Fibroblast of lung (primary cell): ENCODE results near the gene EDDM13.

ENCODE experiments used
- EZH2 ChIP-seq: IDR thresholded peaks from 2 replicates; pipeline ENCODE4 v1.5.1; 2012; ENCODE audit warnings: low read length, control low read depth, mild to moderate bottlenecking; ENCODE audit errors: missing control alignments
- TF ChIP-seq, protein P1 (sequence below), 2 donors: IDR thresholded peaks in 1 of 2; conservative IDR thresholded peaks in 1 of 2; 1 replicate in 1 of 2; 2 replicates in 1 of 2; pipeline ENCODE4 v1.5.1; 2011 to 2012; ENCODE audit warnings: low read length in 2 of 2, control low read depth in 1 of 2, inconsistent platforms in 1 of 2, low read depth in 1 of 2, mild to moderate bottlenecking in 1 of 2

DNA sequence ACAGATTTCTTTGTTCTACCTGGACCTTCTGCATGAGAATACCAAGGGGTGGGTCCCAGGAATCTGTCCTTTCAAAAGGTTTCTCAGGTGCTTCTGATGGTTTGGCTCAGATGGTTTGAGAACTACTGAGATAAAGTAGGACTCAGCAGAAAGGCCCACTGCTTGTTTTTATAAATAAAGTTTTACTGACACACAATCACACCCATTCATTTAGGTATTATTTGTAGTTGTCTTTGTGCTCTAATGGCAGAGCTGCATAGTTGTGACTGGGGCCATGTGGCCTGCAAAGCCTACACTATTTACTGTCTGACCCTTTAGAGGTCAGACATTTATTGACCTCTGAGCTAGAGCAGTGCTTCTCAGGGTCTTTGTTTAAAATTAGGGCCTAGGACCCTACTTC lies 17.6 kb downstream of the EDDM13 start:
- TF ChIP-seq, protein P1, sequence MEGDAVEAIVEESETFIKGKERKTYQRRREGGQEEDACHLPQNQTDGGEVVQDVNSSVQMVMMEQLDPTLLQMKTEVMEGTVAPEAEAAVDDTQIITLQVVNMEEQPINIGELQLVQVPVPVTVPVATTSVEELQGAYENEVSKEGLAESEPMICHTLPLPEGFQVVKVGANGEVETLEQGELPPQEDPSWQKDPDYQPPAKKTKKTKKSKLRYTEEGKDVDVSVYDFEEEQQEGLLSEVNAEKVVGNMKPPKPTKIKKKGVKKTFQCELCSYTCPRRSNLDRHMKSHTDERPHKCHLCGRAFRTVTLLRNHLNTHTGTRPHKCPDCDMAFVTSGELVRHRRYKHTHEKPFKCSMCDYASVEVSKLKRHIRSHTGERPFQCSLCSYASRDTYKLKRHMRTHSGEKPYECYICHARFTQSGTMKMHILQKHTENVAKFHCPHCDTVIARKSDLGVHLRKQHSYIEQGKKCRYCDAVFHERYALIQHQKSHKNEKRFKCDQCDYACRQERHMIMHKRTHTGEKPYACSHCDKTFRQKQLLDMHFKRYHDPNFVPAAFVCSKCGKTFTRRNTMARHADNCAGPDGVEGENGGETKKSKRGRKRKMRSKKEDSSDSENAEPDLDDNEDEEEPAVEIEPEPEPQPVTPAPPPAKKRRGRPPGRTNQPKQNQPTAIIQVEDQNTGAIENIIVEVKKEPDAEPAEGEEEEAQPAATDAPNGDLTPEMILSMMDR (conservative IDR thresholded peaks at IDR 0.05 in 1 of 2, IDR thresholded peaks at IDR 0.05 in 1 of 2; ENCODE audit: low read depth in 1 of 2, low read length in 2 of 2): no peak
- no peak for TF ChIP-seq EZH2
